NK-92 treated with Interleukin-12 subunit alpha and Interleukin-12 subunit beta, amount 100 ng/mL, for 24 hours (cell line): Measurements from ENCODE around the gene GPR82.
"Not testable (repeated sequence)": the region's sequence is repeated elsewhere in the genome, so short reads cannot be mapped to it uniquely, and the experiment has no call there.

ENCODE experiments used
- DNase-seq: peaks from one replicate; lab custom pipeline; 2025; lab: John Stamatoyannopoulos, UW

Gene GPR82

DNA sequence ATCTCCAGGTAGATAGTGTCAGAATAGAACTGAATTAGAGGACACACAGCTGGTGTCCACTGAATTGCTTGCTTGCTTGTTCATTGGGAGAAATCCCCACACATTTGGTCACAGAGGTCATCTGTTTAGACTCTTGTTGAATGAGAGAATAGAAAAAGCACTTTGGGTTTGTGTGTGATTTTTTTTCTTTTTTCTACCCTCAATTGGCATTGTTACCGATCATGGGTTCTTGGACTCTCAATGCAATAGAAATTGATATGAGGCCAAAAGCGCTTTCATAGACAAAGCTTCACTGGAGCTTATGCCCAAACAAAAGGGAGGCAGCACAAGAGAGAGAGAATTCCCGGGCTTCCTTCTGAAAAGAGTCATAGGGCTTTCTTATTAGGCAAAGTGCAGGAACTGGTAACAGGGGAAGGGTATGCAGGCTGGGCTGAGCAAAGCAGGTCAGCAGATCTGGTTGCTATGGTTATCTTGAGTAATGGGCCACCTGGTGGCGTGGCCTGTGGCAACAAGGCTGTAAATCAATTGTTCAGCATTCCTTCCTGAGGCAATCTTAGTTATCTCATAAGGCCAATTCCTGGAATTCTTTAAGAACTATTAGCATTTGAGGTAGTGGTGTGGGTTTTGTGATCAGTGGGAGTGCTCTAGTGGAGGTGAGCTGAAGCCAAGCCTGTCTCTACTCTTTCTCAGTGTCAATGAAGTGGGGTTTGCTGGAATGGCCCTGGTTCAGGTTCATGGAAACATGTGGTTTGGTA is 5.3 kb upstream of the GPR82 start:
- no peak for DNase-seq

- not testable (repeated sequence) for DNase-seq
Measured at GRCh38 chrX:41719610-41720009, 4.4 kb upstream of the GPR82 start.

- peak; percentile 51 for DNase-seq
Measured at GRCh38 chrX:41720125-41720779, 3.7 kb upstream of the GPR82 start.

DNA sequence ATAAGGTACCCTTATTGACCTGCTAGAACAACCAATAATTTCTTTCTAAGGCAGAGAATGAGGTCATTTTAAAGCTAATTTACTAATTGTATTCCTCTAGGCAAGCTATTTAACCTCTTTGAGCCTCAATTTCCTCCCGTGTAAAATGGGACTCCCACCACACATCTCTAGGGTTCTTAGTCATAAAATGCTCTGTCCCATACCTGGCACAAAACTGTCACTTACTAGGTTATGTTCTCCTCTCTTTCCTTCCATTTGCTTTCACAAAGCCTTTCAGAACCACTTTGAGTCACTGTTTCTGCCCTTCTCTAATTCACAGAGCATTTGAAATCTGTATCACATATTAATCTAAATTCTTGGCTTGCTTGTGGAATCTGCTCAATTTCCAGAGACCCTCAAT is 2.4 kb upstream of the GPR82 start:
- DNase-seq: no peak

GRCh38 chrX:41722214-41722613 is 1.8 kb upstream of the GPR82 start:
- DNase-seq: no peak

DNA sequence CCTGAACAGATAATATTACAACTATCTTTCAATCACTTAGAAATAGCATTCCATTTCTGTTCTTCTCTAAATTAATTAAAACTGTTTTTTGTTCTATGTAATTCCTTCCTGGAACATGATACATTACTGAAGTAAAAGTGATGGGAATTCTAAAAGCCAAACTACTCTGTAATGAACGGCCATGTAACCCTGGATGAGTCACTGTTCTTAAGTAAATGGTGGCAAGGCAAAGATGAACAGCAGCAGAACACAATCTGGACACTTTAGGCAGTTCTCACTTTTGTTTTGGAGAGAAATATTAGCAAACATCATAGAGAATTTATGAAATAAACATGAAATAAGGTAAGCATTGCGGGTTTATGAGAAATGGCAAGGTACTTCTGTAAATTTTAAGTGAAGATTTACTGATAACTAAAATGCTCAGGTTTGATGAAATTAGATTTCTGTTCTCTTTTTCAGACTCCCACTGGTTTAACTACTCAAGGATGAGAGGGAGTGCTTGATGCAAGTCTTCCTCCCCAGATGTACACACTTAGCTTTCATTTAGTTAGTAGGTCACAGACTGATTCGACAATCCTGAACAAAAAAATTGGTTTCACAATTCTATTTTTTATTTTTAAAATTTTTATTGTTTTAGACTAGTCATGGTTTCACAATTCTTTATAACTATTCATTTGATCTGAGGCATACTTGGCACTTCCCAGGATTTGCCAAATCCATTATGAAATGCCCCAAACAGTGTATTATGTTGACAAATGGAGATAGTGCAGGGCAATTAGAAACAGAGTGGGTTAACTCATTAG is 964 bp upstream of the GPR82 start:
- no peak for DNase-seq

DNA sequence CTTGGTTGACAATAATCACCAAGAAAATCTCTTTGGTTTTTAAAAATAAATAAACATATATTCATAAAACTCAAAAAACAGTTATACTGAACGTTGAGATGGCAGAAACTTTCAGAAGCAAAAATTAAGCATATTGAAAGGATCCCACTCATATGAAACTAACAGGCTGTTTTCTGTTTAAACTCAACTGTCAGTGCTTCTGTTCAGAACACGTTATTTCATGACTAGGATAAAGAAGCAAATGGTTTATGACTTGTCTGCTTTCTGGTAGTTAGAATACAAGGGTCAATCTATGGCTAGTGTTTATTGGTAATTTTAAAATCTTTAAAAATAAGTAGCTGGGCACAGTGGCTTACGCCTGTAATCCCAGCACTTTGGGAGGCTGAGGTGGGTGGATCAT is 4.1 kb downstream of the GPR82 start:
- DNase-seq: no peak

GRCh38 chrX:41730081-41730480 is 6.1 kb downstream of the GPR82 start:
- DNase-seq: no peak

GRCh38 chrX:41732260-41732659 is 8.3 kb downstream of the GPR82 start:
- no peak for DNase-seq

DNA sequence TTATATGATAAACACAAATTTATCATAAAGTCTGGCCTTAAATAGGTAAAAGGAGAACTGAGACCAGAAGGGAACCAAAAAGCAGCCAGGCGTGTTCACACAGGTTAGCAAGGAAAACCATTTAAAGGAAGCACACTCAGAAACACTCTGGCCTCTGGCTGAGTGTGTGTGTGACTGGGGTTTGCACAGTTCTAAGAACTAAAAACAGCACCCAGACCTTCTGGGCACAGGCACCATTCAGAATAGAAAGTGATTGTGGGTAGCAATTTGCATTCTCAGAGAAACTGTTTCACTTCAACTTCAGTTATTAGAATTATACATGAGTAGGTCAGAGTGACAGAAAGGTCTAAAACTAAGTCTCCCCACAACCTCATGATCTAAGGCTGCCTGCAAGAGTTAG is 10.0 kb downstream of the GPR82 start:
- DNase-seq: peak; percentile 5

- no peak for DNase-seq
Measured at GRCh38 chrX:41734530-41734929, 10.5 kb downstream of the GPR82 start.

DNA sequence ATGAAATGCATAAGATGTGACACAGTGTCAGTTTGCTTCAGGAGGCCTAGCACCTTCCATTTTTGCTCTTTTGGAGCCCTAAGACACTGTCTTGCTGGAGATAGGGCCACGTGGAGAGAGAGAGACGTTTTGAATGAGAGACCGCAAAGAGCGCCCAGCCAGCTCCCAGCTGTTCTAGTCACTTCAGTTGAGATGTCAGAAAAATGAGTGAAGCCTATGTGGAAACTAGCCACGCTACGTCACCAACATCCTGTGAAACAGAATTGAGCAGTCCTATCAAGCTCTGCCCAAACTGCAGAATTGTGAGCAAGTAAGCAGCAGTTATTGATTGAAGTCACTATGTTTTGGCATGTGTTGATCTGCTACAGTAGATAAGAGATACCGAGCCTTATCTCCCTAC is 13.1 kb downstream of the GPR82 start:
- no peak for DNase-seq

- DNase-seq: no peak
Measured at GRCh38 chrX:41739871-41740270, 15.9 kb downstream of the GPR82 start.

- no peak for DNase-seq
Measured at GRCh38 chrX:41750716-41751115, 26.7 kb downstream of the GPR82 start.

DNA sequence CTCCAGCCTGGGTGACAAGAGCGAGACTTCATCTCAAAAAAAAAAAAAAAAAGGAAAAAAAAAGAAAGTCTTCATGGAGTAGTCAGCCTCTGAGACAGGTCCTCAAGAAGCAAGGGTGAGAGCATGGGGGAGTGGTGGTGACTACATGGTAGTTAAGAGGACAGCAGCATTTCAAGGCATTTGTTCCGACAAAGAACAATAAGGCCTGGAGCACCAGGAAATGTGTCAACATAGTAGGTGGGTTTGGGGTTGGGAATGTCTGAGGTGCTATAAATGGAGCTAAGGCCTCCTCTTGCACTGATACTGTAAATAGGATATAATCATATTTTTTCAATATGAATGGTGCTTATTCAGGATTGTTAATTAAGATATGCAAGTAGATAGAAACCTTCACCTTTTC is 34.4 kb downstream of the GPR82 start:
- no peak for DNase-seq

- no peak for DNase-seq
Measured at GRCh38 chrX:41759817-41760216, 35.8 kb downstream of the GPR82 start.

DNA sequence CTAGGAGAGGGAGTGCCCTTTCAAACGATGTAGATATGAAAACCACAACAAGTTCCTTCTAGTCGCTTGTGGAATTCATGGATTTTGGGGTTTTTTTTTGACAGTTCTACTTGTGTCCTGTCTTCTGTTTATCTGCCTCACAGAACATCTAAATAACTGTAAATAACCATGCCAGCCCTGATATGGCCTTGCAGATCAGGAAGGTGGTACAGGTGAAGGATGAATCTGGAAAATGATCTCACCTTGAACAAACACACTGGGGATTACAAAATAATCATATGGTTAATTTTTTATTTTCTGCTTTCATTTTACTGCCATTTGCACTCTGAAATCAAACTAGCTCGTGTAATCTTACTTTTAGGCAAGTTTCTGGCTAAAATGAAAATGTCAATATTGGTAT is 37.2 kb downstream of the GPR82 start:
- no peak for DNase-seq

- no peak for DNase-seq
Measured at GRCh38 chrX:41761702-41762101, 37.7 kb downstream of the GPR82 start.

DNA sequence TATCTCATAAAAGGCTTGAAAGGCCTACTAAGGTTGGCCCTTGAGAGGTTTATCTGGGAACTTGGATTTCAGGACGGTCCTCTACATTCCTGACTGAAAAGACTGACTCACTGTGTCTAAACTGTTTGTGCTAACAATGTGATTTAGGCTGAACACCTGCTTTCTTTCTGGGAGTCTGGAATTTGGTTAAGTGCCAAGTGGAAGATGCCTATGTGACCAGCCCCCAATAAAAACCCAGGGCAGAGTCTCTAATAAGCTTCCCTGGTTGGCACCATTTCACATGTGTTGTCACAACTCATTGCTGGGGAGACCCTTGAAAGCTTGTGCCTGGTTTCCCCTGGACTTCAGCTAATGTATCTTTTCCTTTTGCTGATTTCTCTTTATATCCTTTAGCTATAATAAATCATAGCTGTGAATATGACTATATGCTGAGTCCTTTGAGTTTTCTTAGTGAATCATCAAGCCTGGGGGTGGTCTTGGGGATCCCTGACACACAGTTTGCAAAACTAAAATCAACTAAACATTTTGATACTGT is 55.1 kb downstream of the GPR82 start:
- DNase-seq: no peak
